GM21619 (cell line): Measurements from ENCODE around the gene DEPDC5.
"Not testable (repeated sequence)": the region's sequence is repeated elsewhere in the genome, so short reads cannot be mapped to it uniquely, and the experiment has no call there.

ENCODE experiments used
- ATAC-seq: cut with Tn5 transposase; IDR thresholded peaks from one replicate; pipeline ENCODE4 v1.9.1; 2021; ENCODE audit not compliant: unreplicated experiment

Gene DEPDC5

DNA sequence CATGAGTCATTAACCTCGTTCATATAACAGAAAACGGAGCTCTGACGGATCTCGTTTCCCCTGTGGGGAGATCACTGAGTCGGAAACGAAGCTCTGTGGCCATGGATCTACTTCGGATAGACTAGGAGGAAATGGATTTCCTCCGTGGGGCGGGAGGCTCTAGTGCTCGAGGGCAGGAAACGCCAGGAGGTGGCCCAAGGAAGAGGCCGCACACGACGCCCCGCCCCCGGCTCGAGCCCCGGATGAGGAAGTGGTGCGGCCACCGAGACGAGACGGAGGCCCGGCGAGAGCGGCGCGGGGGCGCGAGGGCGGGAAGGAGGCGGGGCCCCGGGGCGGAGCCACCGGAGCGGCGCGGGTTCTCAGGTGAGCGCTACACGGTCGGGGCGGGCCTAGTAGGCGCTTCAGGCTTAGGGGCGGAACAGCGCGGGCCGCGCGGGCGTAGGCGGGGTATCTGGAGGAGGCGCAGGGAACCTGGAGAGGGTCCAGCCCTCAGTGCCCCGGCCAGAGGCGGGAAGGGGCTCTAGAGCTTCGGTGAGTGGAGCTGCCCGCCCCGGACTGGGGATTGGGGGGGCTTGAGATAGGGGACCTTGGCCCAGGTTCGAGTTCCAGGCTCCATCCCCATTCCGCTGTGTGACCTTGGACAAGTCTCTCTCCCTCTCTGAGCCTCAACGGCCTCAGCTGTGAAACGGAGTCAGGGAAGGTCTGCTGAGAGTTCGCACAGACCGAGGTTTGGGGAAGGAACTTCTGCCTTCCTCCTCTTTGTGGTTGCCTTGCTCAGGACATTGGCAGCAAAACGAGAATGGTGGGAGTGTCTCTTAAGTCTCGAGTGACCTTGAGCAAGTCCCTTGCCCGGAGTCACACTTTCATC lies at the start of gene DEPDC5:
Gene DEPDC5, plus strand, starts transcription at position 386 of the 868 bp plus-strand sequence. CDS start 903 bp downstream, outside the sequence.
- ATAC-seq = peak; percentile 53

DNA sequence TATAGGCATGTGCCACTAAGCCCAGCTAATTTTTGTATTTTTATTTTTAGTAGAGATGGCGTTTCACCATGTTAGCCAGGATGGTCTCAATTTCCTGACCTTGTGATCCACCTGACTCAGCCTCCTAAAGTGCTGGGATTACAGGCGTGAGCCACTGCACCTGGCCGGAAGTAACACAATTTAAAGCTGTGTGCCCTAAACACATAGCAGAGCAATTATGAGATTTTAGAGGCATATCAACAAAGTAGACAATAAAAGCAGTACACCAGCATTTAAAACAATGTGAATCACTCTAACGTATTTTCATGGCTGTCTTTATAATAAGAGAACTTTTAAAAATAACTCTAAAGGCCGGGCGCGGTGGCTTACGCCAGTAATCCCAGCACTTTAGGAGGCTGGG lies 46.3 kb upstream of the DEPDC5 start:
- ATAC-seq = no peak

GRCh38 chr22:31711226-31711625 lies 42.6 kb upstream of the DEPDC5 start:
- ATAC-seq = not testable (repeated sequence)

- ATAC-seq = no peak
Observed at GRCh38 chr22:31715147-31715778, 38.6 kb upstream of the DEPDC5 start.

DNA sequence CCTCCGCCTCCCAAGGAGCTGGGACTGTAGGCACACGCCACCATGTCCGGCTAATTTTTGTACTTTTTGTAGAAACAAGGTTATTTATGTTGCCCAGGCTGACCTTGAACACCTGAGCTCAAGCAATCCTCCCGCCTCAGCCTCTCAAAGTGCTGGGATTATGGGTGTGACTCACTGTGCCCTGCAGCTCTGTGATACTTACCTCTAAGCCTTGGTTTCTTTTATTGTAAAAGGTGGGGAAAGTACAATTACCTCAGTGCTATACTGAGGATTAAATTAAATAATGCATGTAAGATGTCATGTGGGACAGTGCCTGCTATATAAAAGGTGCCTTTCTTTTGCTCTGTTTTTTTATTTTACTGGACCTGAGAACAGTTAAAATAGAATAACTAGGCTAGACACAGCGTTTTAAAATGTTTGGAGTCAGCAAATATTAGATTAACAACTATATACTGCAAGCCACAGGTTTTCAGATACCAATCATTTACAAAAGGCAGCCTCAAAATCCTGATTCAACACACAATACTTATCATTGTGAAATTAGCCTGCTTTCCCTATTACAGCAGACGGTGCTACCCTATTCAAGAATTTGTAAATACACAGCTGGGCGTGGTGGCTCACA lies 33.9 kb upstream of the DEPDC5 start:
- no peak for ATAC-seq

- no peak for ATAC-seq
Observed at GRCh38 chr22:31723723-31724122, 30.1 kb upstream of the DEPDC5 start.

GRCh38 chr22:31726692-31727091 lies 27.1 kb upstream of the DEPDC5 start:
- ATAC-seq = no peak

GRCh38 chr22:31728857-31729256 lies 25.0 kb upstream of the DEPDC5 start:
- ATAC-seq = no peak

GRCh38 chr22:31730344-31730711 lies 23.5 kb upstream of the DEPDC5 start:
- no peak for ATAC-seq

DNA sequence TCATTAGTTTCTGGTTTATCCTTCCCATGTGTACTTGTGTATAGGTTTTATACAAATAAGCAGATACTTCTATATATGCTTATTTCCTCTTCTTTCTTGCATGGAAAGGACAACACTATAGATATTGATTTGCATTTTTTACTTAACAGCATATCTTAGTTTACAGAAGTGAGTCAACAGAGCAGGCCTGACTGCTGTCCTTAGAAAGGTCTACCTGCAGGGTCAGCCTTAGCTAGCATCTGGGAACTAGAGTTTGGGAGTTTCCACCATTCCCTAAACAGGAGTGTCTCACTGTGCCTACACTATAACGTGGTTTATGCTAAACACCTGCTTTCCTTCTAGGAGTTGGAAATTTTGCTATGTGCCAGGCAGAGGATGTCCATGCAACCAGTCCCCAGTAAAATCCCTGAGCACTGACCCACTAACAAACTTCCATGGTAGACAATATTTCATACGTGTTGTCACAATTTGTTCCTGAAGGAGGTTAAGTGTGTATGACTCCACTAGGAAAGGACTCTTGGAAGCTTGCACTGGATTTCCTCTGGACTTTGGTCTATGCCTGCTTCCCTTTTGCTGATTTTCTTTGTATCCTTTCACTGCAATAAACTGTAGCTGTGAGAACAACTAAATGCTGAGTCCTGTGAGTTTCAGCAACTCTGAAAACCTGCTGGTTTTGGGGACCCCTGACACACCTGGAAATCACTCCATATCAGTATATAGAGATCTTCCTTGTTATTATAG lies 21.6 kb upstream of the DEPDC5 start:
- no peak for ATAC-seq

DNA sequence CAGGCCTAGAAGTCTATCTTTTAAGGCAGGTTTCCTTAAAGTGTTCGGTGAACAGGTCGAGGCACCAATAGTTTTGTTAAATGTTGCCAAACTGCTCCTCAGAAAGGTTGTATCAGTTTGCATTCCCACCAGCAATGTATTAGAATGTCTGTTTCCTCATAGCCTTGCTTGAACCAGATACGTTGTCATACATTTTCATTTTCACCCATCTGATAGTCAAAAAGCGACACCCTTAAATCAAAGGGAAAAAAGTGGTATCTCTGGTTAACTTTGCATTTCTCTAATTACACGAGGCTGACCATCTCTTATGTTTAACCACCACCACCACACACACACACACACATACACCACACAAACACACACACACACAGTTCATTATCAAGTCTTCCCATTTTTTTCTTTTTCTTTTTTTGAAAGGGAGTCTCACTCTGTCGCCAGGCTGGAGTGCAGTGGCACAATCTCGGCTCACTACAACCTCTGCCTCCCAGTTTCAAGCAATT lies 20.2 kb upstream of the DEPDC5 start:
- no peak for ATAC-seq

DNA sequence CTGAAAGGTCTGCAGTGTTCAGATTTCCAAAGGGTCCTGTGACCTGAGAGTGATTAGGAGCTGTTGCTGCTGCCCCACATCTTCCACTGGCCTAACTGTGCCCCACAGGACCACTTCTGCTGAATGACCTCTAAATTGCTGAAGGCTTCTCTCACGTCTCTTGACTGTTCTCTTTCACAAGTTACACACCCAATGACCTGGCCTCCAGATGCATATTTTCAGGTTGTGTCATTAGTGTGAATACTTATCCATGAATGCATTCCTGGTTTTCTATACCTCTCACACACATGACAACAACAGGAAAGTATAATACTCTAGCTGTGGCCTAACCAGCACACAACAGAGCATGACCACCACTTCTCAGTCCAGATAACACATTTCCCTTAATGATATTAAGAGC lies 19.3 kb upstream of the DEPDC5 start:
- ATAC-seq = no peak

DNA sequence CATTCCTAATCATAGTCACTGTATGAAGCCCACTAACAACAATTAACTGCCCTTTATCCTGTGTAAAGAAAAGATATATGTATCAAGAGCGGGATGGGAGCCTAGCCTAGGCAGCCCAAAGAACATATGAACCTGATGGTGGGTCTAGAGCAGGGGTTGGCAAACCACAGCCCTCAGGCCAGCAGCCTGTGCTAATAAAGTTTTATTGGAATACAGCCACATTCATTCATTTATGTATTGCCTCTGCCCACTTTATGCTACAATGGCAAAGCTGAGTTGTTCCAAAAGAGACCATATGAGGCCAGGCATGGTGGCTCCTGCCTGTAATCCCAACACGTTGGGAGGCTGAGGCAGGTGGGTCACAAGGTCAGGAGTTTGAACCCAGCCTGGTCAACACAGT lies 17.4 kb upstream of the DEPDC5 start:
- no peak for ATAC-seq

DNA sequence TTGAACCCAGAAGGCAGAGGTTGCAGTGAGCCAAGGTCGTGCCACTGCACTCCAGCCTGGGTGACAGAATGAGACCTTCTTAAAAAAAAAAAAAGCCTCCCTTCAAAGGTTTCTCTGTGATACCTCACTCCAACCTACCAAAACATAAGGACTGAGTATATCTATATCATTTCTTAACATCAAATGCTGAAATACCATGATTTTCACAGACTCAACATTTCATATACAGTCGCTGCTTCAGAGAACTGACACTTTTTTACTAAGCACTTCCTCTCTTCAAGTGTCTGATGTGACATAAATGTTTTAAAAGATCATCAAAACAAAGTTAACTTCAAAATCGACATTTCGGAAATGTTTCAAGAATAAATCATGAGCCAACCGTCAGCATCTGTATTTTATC lies 15.9 kb upstream of the DEPDC5 start:
- ATAC-seq = no peak

DNA sequence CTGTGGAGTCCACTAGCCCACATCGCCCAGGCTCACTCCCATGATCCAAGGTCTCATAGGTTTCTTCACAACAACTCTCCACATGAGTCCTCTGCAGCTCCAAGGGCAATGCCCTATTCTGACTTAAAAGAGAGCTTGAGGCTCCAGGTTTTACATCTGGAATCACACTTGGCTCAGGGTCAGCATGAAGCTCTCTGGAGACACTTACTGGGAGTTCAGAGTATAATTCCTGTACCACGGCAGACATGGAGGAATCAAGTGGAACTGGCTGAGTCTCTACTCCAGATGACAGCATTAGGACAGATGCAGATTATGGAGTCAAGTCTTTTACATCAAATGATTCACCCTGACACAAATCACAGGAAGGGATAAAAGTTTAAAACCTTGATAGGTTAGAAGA lies 15.3 kb upstream of the DEPDC5 start:
- ATAC-seq = no peak

DNA sequence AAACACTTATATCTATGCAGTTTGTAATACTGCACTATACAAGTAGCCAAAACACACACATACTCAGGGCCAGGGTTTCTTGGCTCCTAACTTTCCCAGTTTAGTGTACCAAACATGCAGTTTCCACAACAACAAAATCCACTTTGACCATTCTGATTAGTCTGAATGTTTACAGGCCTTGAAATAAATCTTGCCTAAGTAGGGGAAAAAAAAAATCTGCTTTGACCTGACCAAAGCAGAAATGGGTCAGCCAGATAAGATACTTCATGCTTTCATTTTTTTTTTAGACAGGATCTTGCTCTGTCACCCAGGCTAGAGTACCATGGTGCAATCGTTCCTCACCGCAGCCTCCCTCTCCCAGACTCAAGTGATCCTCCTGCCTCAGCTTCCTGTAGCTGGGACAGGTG lies 14.0 kb upstream of the DEPDC5 start:
- ATAC-seq = no peak

DNA sequence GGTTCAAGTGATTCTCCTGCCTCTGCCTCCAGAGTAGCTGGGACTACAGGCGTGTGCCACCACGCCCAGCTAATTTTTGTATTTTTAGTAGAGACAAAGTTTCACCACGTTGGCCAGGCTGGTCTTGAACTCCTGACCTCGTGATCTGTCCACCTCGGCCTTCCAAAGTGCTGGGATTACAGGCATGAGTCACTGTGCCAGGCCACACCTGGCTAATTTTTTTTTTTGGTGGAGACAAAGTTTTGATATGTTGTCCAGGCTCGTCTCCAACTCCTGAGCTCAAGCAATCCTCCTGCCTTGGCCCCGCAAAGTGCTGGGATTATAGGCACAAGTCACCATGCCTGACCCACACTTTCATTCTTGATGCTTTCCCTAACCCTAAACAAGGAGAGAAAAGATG lies 13.5 kb upstream of the DEPDC5 start:
- not testable (repeated sequence) for ATAC-seq

- no peak for ATAC-seq
Observed at GRCh38 chr22:31742115-31742514, 11.7 kb upstream of the DEPDC5 start.

GRCh38 chr22:31742682-31743081 lies 11.1 kb upstream of the DEPDC5 start:
- ATAC-seq = no peak

GRCh38 chr22:31743871-31744270 lies 9.9 kb upstream of the DEPDC5 start:
- no peak for ATAC-seq

DNA sequence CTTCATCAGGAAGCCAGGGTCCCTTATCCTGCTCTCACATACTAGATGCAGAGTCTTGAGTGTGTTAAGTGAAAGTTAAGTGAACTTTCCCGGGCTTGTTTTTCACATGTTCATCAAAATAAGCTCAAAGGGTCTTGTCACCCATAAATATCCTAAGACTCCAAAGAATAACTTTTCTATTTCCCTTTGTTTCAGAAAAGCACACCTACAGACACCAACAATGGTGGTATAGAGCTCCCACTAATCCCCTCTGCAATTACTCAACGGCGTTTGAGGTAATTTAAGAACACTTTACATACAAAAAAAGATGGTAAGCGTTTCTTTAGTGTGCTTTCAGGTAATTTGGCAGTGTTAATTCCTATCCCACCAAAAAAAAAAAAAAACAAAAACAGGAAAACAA lies 6.4 kb upstream of the DEPDC5 start:
- no peak for ATAC-seq
